B cell (primary cell): ENCODE measurements around the gene CBX7. TPM values are rescaled to one million over a fixed set of nuclear protein-coding genes. Genes with fewer than 3 reads are reported as not detected.

Experiments used
- ATAC-seq: fragments of 200-7000 bp; cut with Tn5 transposase; one replicate; pipeline ENCODE4 v1.10.0; 2021; ENCODE audit warnings: low read depth, mild to moderate bottlenecking, moderate number of reproducible peaks, moderate library complexity
- CTCF ChIA-PET: fragments of 350-600 bp; sonication (Branson Sonifier 250); formaldehyde crosslinking; loops from one replicate; lab custom pipeline; 2021; ENCODE audit warnings: antibody characterized with exemption, inconsistent platforms; lab: Charles Lee
- POLR2A ChIA-PET: fragments of 350-600 bp; sonication (Branson Sonifier 250); formaldehyde crosslinking; loops from one replicate; lab custom pipeline; 2021; ENCODE audit warnings: antibody characterized with exemption; lab: Charles Lee
- DNase-seq: peaks from one replicate; pipeline ENCODE4 v3.0.0; 2013
- H2AFZ ChIP-seq: 2 replicates; pipeline ENCODE4 v1.6.1; 2012; ENCODE audit warnings: mild to moderate bottlenecking, low read depth, low read length; ENCODE audit not compliant: insufficient read depth, poor library complexity, severe bottlenecking
- H3K27ac ChIP-seq, 2 donors: 1 replicate in 1 of 2; 2 replicates in 1 of 2; pipeline ENCODE4 v1.5.1; 2012 to 2013; ENCODE audit warnings: low read length in 2 of 2, mild to moderate bottlenecking in 2 of 2, moderate library complexity in 1 of 2
- H3K27me3 ChIP-seq, 4 experiments: fragments of 200-600 bp in 1 of 4; sonication (generic) in 1 of 4; replicated peaks in 1 of 4; 1 replicate in 2 of 4; 2 replicates in 2 of 4; pipeline versions ENCODE4 v1.6.1 to v1.7.0; 2013 to 2016; ENCODE audit warnings: low read length in 3 of 4, mild to moderate bottlenecking in 2 of 4, mixed read lengths in 1 of 4, moderate library complexity in 1 of 4; ENCODE audit not compliant: insufficient read depth in 4 of 4, control insufficient read depth in 3 of 4; ENCODE audit errors: control extremely low read depth in 1 of 4
- H3K36me3 ChIP-seq, 2 experiments: replicated peaks in 1 of 2; 1 replicate in 1 of 2; 2 replicates in 1 of 2; pipeline versions ENCODE4 v1.6.1 to v1.7.1; 2013; ENCODE audit warnings: low read length in 1 of 2; ENCODE audit not compliant: insufficient read depth in 2 of 2, control insufficient read depth in 1 of 2; ENCODE audit errors: control extremely low read depth in 1 of 2, extremely low read depth in 1 of 2
- H3K4me1 ChIP-seq, 2 donors: fragments of 200-600 bp in 1 of 2; sonication (generic) in 1 of 2; 1 replicate in 1 of 2; 2 replicates in 1 of 2; pipeline versions ENCODE4 v1.5.1 to v1.6.1; 2013 to 2017; ENCODE audit warnings: low read length in 2 of 2; ENCODE audit not compliant: control insufficient read depth in 2 of 2, insufficient read depth in 2 of 2
- H3K4me2 ChIP-seq: replicated peaks from 2 replicates; pipeline ENCODE3; 2012; ENCODE audit warnings: mild to moderate bottlenecking, low read depth, low read length; ENCODE audit not compliant: poor library complexity, severe bottlenecking
- H3K4me3 ChIP-seq, 5 experiments: fragments of 200-600 bp in 1 of 5; sonication (generic) in 1 of 5; 1 replicate in 3 of 5; 2 replicates in 2 of 5; pipeline versions ENCODE4 v1.5.1 to v1.7.0; 2011 to 2016; ENCODE audit warnings: low read length in 4 of 5, mild to moderate bottlenecking in 4 of 5, low read depth in 2 of 5, control low read depth in 1 of 5, moderate library complexity in 1 of 5; ENCODE audit not compliant: insufficient read depth in 1 of 5; ENCODE audit errors: control extremely low read depth in 1 of 5, extremely low read depth in 1 of 5
- H3K79me2 ChIP-seq: fragments of 200-600 bp; sonication (generic); one replicate; pipeline ENCODE4 v1.6.0; 2016; ENCODE audit warnings: low read length; ENCODE audit not compliant: control insufficient read depth, insufficient read depth
- H3K9ac ChIP-seq: fragments of 200-600 bp; sonication (generic); 2 replicates; pipeline ENCODE4 v1.6.1; 2017; ENCODE audit warnings: mild to moderate bottlenecking, low read length, moderate library complexity
- H3K9me3 ChIP-seq, 3 donors: one replicate each; pipeline versions ENCODE4 v1.6.1 to v1.7.1; 2013; ENCODE audit warnings: low read length in 2 of 3; ENCODE audit not compliant: control insufficient read depth in 2 of 3, insufficient read depth in 1 of 3; ENCODE audit errors: control extremely low read depth in 1 of 3
- H4K20me1 ChIP-seq: 2 replicates; pipeline ENCODE4 v1.6.0; 2012; ENCODE audit warnings: mild to moderate bottlenecking, low read length; ENCODE audit not compliant: insufficient read depth, control insufficient read depth, poor library complexity, severe bottlenecking
- H3K27ac Mint-ChIP-seq: one replicate; pipeline ENCODE4 v1.8.0; 2021; ENCODE audit warnings: mixed read lengths
- H3K27me3 Mint-ChIP-seq: one replicate; pipeline ENCODE4 v1.8.0; 2021; ENCODE audit warnings: mixed read lengths
- H3K4me1 Mint-ChIP-seq: one replicate; pipeline ENCODE4 v1.8.0; 2021; ENCODE audit warnings: mixed read lengths
- H3K4me3 Mint-ChIP-seq: one replicate; pipeline ENCODE4 v1.8.0; 2021; ENCODE audit warnings: mixed read lengths
- H3K9me3 Mint-ChIP-seq: one replicate; pipeline ENCODE4 v1.8.0; 2022; ENCODE audit warnings: mixed read lengths; ENCODE audit not compliant: insufficient read depth
- EZH2 ChIP-seq: IDR thresholded peaks from 2 replicates; pipeline ENCODE4 v1.6.1; 2012; ENCODE audit warnings: borderline replicate concordance, low read depth, mild to moderate bottlenecking, moderate library complexity, low read length; ENCODE audit not compliant: insufficient read depth, poor library complexity, severe bottlenecking
- WGBS: methylation state at CpG from one replicate; pipeline ENCODE4 v1.1.5; 2013; ENCODE audit warnings: missing lambda C conversion rate; ENCODE audit not compliant: insufficient coverage; 5-methylcytosine and 5-hydroxymethylcytosine counted together
- intact Hi-C: fragments of 100-400 bp; cut with micrococcal nuclease; formaldehyde crosslinking; loops from one replicate; pipeline ENCODE4 v1.10.0; 2022
- polyA plus RNA-seq: library from polyadenylated mRNA; depleted of rRNA; stranded (reverse); fragments of >200 nt; gene quantifications from 2 replicates; pipeline ENCODE4 v1.2.3, GENCODE V29; 2012
- small RNA-seq: library from RNA; depleted of rRNA; stranded (forward); fragments of <200 nt; gene quantifications from one replicate; pipeline ENCODE3, GENCODE V24; 2012; ENCODE audit warnings: low replicate concordance, low read depth; ENCODE audit not compliant: insufficient read length
- total RNA-seq, 2 donors: library from RNA; stranded (reverse); fragments of 120-200 nt in 1 of 2; gene quantifications; 1 replicate in 1 of 2; 2 replicates in 1 of 2; pipeline versions ENCODE4 v1.2.3 to v1.2.4, GENCODE V29; 2013 to 2022
- TF ChIP-seq, protein P1 (sequence below): fragments of 200-600 bp; IDR thresholded peaks from one replicate; pipeline ENCODE4 v1.8.0; 2022; ENCODE audit warnings: antibody characterized with exemption, mild to moderate bottlenecking

The CBX7 gene
- total and polyA plus RNA-seq, 2 donors (not counting 1 experiment from before 2014, with no cell fraction given), result 83.6 to 141 TPM

DNA sequence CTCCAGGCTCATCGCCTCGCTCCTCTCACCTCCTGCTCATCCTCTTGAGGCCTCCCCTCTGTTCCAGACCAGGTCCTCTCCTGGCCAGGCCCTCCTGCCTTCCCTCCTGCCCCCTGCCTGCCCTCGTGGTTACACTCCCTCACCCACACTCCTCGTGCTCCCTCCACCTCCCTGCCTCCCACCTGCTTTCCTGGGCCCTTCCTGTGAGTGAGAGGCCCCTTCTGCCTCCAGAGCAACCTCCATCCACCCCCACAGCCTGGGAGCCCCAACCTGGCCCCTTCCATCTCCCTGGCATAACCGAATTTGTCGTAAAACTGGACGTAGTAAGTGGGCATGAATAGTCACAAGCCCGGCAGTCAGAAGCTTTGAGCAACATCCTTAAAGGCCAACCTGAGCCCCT, 70.9 kb downstream of the CBX7 start:
- CTCF ChIA-PET, result interaction anchor here (2.4 kb wide), 1 partner anchor 17 kb away, joined by 7 read pairs; no protein-coding TSS in a partner anchor
- Mint-ChIP-seq H3K27me3 (no peaks in the 10 kb centered on the region), H3K4me3 (no peak overlapping the region), H3K4me1 (peaks cover 36% of the 10 kb centered on the region), H3K9me3 (no peaks in the 10 kb centered on the region), H3K27ac (peak overlapping the region; percentile 50)
- peaks cover 65% of the 10 kb centered on the region for H3K79me2 ChIP-seq
- no peak for DNase-seq
- H3K27me3 ChIP-seq, result no peaks in the 10 kb centered on the region
- peak overlapping the region in 1 of 2 donors; percentile 72 for H3K27ac ChIP-seq
- POLR2A ChIA-PET, result interaction anchor here (0.6 to 1.1 kb wide), 2 partner anchors 46 to 298 kb away, joined by 3 to 4 read pairs; no protein-coding TSS in a partner anchor
- TF ChIP-seq, protein P1, sequence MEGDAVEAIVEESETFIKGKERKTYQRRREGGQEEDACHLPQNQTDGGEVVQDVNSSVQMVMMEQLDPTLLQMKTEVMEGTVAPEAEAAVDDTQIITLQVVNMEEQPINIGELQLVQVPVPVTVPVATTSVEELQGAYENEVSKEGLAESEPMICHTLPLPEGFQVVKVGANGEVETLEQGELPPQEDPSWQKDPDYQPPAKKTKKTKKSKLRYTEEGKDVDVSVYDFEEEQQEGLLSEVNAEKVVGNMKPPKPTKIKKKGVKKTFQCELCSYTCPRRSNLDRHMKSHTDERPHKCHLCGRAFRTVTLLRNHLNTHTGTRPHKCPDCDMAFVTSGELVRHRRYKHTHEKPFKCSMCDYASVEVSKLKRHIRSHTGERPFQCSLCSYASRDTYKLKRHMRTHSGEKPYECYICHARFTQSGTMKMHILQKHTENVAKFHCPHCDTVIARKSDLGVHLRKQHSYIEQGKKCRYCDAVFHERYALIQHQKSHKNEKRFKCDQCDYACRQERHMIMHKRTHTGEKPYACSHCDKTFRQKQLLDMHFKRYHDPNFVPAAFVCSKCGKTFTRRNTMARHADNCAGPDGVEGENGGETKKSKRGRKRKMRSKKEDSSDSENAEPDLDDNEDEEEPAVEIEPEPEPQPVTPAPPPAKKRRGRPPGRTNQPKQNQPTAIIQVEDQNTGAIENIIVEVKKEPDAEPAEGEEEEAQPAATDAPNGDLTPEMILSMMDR, result no peak
- WGBS, result 86% methylated on average over 7 of the region's 8 CpGs
- H3K4me1 ChIP-seq, result peaks cover 31 to 47% of the 10 kb centered on the region in 2 donors
- H3K4me2 ChIP-seq, result no peak overlapping the region
- ATAC-seq, result no peak
- H3K36me3 ChIP-seq, result peaks cover 6 to 56% of the 10 kb centered on the region in 2 experiments
- H3K9ac ChIP-seq, result no peak overlapping the region
- no peak overlapping the region for H3K4me3 ChIP-seq
- H3K9me3 ChIP-seq, result no peaks in the 10 kb centered on the region
- peaks cover 11% of the 10 kb centered on the region for H4K20me1 ChIP-seq
- H2AFZ ChIP-seq, result no peak overlapping the region
- intact Hi-C loops, result no loop called here

DNA sequence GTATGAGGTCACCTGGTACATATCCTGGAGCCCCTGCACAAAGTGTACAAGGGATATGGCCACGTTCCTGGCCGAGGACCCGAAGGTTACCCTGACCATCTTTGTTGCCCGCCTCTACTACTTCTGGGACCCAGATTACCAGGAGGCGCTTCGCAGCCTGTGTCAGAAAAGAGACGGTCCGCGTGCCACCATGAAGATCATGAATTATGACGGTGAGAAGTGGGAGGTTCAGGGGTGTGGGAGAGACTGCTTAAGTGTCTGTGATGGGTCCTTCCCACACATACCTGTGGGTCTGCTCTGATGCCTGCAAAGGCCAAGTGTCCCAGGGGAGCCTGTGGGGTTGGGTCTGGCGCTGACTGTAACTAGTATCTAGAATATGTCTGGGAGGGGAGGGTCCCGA, 71.5 kb downstream of the CBX7 start:
- peak overlapping the region; percentile 63 to 72 for H3K27ac ChIP-seq
- ChIA-PET POLR2A (interaction anchor here (0.6 kb wide), 3 partner anchors 38 to 1334 kb away, joined by 4 to 5 read pairs (median 4); no protein-coding TSS in a partner anchor), CTCF (interaction anchor here (2.4 kb wide), 1 partner anchor 18 kb away, joined by 7 read pairs; no protein-coding TSS in a partner anchor)
- H3K4me3 ChIP-seq, result no peak overlapping the region
- DNase-seq (no peak), ATAC-seq (no peak)
- Mint-ChIP-seq H3K9me3 (no peaks in the 10 kb centered on the region), H3K27me3 (no peaks in the 10 kb centered on the region), H3K27ac (peak overlapping the region; percentile 71), H3K4me3 (peak overlapping the region; percentile 4), H3K4me1 (peaks cover 42% of the 10 kb centered on the region)
- H3K36me3 ChIP-seq, result peaks cover 2 to 50% of the 10 kb centered on the region in 2 experiments
- no peaks in the 10 kb centered on the region for H3K27me3 ChIP-seq
- H2AFZ ChIP-seq, result no peak overlapping the region
- peaks cover 65% of the 10 kb centered on the region for H3K79me2 ChIP-seq
- intact Hi-C loops, result no loop called here
- no peak overlapping the region for H3K9ac ChIP-seq
- H4K20me1 ChIP-seq, result peaks cover 11% of the 10 kb centered on the region
- TF ChIP-seq, protein P1, result no peak
- no peak for TF ChIP-seq EZH2
- H3K4me1 ChIP-seq, result peaks cover 31 to 52% of the 10 kb centered on the region in 2 donors
- WGBS, result 83% methylated on average over 9 of the region's 12 CpGs
- peak overlapping the region; percentile 39 for H3K4me2 ChIP-seq
- no peaks in the 10 kb centered on the region for H3K9me3 ChIP-seq

Small RNA genes within 50 kb of the gene (small RNA-seq; reads per million reads assigned to genes)
- gene COX5BP7, result not detected

Other genes starting within 250 kb of the CBX7 start
- not detected in 2 replicates for gene APOBEC3A, start 195.1 kb downstream of the CBX7 start, total RNA-seq
- gene APOBEC3A, start 195.1 kb downstream of the CBX7 start, polyA plus RNA-seq, result 1.1 and 2.8 TPM in 2 replicates
- 7.9 and 9.8 TPM in 2 replicates for gene APOBEC3B, start 170.3 kb downstream of the CBX7 start, total RNA-seq
- gene APOBEC3B, start 170.3 kb downstream of the CBX7 start, polyA plus RNA-seq, result 1.5 and 2.4 TPM in 2 replicates
- gene APOBEC3C, start 138.4 kb downstream of the CBX7 start, total RNA-seq, result 99.1 and 107 TPM in 2 replicates
- 29.2 and 45.5 TPM in 2 replicates for gene APOBEC3C, start 138.4 kb downstream of the CBX7 start, polyA plus RNA-seq
- gene APOBEC3D, start 131.6 kb downstream of the CBX7 start, total RNA-seq, result 39.3 and 41.3 TPM in 2 replicates
- 52.2 and 54.5 TPM in 2 replicates for gene APOBEC3D, start 131.6 kb downstream of the CBX7 start, polyA plus RNA-seq
- 76.8 and 86.4 TPM in 2 replicates for gene APOBEC3F, start 111.8 kb downstream of the CBX7 start, total RNA-seq
- gene APOBEC3F, start 111.8 kb downstream of the CBX7 start, polyA plus RNA-seq, result 22.0 and 23.3 TPM in 2 replicates
- gene APOBEC3G, start 75.4 kb downstream of the CBX7 start, total RNA-seq, result 96.6 and 103 TPM in 2 replicates
- 90.7 and 94.2 TPM in 2 replicates for gene APOBEC3G, start 75.4 kb downstream of the CBX7 start, polyA plus RNA-seq
- gene APOBEC3H, start 55.4 kb downstream of the CBX7 start, total RNA-seq, result 0.59 and 1.0 TPM in 2 replicates
- 1.2 and 1.4 TPM in 2 replicates for gene APOBEC3H, start 55.4 kb downstream of the CBX7 start, polyA plus RNA-seq
- not detected in 2 replicates for gene PDGFB, start 92.3 kb upstream of the CBX7 start, total RNA-seq
- gene PDGFB, start 92.3 kb upstream of the CBX7 start, polyA plus RNA-seq, result 0.04 TPM in 2 replicates
- 2,562 and 2,665 TPM in 2 replicates for gene RPL3, start 166.9 kb upstream of the CBX7 start, total RNA-seq
- 5,111 and 5,418 TPM in 2 replicates for gene RPL3, start 166.9 kb upstream of the CBX7 start, polyA plus RNA-seq
- 31.9 and 34.8 TPM in 2 replicates for gene SYNGR1, start 197.3 kb upstream of the CBX7 start, total RNA-seq
- 9.4 and 9.5 TPM in 2 replicates for gene SYNGR1, start 197.3 kb upstream of the CBX7 start, polyA plus RNA-seq
- 46.7 and 47.4 TPM in 2 replicates for gene TAB1, start 247.1 kb upstream of the CBX7 start, total RNA-seq
- 22.4 and 23.1 TPM in 2 replicates for gene TAB1, start 247.1 kb upstream of the CBX7 start, polyA plus RNA-seq